Activated CD8-positive, alpha-beta memory T cell treated with anti-CD3 and anti-CD28 coated beads, Interleukin-2, amount 50 U/mL, for 4 hours (primary cell): ENCODE data around the gene MTCL1.
A peak's percentile ranks its signal among the peaks of the same experiment; 100 is the strongest.

Source experiments
- DNase-seq: peaks from one replicate; pipeline ENCODE4 v3.0.0-alpha.2; 2020

The MTCL1 gene

DNA sequence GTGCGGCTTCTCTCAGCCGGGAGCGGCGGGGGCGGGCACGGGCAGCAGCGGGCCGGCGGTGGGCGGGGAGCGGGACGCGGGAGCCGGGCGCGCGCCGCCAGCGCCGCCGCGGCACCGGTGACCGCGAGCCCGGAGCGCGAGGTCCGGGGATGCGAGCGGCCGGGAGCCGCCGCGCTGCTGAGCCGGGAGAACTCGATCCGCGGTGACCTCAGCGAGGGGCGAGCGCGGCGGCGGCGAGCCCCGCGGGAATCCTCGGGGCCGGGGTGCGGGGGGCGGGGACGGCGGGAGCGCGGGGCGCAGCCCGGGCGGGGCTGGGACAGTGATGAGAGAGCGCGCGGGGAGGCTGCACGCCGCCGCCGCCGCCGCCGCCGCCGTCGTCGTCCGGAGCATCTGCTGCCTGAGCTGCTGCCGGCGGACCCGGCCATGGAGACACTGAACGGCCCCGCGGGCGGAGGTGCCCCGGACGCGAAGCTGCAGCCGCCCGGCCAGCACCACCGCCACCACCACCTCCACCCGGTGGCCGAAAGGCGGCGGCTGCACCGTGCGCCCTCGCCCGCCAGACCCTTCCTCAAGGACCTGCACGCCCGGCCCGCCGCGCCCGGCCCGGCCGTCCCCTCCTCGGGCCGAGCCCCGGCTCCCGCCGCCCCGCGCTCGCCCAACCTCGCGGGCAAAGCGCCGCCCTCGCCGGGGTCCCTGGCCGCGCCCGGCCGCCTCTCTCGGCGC lies at the start of gene MTCL1:
MTCL1 (plus strand) TSS at position 319 of the 723 bp plus-strand sequence; CDS start at position 424, 105 bp downstream.
- DNase-seq: peak; percentile 34

DNA sequence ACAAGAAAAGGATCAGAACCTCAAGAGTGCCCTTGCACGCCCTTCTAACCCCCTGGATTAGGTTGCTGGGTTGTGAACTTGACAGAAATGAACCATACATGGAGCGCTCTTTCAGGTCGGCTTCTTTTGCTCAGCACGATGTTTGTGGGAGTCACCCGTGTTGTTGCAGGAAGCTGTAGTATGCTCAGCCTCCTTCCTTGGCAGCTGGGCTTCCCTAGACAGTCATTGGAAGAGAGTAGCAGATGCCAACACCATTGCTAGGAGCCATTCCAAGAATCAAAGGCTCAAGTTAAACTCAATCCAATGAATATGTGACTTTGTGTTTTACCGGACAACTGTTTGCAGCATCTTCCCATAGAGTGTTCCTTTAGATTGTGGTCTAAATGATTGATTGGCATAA lies 49.1 kb upstream of the MTCL1 start:
- DNase-seq: no peak

DNA sequence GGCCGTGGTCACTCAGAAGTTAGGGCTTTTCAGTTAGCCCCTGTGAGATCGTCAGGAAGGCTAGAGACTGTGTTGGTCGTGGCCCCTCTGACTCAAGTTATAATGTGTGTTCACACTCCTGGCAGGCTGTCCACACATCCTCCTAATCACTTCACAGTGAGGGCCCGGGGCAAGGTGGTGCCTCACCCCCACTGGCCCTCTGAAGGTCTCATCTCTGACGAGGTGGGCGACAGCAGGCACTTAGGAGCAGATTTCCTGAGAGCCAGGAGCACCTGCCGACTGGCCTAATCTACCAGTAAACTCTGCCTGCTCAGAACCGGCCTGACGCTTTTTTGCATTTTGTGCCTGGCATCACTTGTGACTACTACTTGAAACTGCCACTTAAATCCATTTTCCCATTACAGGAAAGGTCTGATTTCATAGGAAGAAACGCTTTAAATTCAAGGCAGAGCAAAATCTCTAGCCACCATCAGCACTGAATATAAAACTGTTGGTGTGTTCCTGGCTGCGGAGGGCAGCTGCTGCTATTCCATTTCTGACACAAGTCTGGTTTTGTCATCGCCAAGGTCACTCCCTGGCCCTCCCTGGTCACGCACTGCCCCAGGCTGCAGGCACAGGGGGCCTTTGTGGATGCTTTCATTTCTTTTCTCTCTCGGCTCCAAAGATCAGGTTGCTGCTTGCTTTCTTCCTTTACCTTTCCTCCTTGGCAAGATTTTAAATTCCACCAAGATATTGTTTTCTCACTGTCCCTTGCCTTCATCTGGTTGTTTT lies 48.1 kb upstream of the MTCL1 start:
- DNase-seq: no peak

DNA sequence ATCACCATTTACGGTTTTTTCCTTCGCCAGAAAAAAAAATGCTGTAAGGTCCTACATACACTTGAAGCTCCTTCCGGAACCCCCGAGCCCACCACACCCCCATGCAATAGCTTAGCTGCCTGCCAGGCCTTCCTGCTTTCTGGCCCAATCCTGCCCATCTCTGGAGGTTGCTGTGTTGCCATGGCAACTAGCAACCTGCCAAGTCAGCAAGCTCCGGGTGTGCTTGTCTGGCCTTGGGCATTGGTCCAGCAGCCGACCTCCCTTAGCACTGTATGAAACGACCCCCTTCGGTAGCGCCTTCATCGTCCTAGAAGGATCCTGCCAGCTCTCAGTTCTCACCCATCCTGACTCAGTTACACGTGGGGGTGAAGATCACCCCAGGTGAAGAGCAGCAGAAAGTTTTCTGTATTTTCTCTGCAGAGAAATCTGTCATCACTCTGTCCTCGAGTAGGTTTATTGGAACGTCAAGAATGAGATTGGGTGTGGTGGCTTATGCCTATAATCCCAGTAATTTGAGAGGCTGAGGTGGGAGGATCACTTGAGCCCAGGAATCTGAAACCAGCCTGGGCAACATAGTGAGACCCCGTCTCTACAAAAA lies 47.4 kb upstream of the MTCL1 start:
- no peak for DNase-seq

DNA sequence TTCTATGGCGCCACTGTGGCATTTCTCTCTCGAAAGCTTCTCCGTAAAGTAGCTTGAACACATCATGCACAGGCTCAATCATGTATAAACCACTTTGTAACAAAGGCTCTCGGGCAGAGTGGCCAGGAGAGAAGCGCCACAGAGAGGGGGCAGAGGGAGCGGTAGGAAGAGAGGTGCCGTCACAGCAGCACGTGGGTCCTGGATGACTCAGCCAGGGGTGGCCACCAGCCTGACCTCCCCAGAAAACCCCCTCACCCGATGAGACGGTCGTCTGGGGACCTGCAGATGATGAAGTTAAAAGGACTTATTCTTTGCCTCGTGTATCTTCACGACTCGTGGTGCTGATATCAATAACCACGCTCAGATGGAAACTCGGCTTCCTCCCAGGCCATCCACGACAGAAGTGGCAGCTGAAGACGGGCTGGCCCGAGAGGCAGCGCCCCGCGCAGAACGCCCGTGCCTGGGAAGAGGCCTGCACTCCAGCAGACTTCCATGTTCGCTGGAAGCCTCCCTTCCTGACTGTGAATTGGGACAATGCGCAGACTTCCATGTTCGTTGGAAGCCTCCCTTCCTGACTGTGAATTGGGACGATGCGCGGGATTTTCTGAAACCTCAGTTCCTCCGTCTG lies 46.4 kb upstream of the MTCL1 start:
- DNase-seq: no peak

DNA sequence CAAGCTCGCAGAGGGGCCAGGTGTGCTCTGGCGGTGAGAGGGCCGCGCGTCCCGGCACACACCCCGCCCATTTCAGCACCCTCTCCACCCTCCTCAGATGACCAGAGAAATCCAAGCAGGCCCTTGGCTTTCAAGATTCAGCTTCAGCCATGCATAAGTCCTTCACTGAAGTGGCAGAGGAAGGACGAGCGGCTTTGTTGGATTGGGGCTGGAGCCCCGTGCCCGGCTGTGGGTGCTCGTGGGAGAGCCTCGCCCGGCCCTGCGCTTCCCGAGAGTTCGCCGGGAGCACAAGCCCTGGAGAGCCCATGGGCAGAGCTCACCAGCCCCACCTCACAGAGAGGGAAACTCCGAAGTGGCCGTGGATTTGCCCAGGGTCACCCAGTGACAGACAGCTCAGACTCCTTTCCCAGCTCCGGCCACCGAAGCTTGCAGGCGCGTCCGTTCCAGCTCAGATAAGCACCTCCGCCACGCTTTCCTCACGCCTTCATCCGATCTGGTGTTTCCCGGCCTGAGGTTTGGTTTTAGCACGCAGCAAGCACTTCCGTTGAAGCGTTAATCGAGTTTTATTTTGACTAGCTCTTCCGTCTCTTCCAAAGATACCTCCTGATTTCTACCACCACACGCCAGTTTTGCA lies 45.6 kb upstream of the MTCL1 start:
- DNase-seq: no peak

DNA sequence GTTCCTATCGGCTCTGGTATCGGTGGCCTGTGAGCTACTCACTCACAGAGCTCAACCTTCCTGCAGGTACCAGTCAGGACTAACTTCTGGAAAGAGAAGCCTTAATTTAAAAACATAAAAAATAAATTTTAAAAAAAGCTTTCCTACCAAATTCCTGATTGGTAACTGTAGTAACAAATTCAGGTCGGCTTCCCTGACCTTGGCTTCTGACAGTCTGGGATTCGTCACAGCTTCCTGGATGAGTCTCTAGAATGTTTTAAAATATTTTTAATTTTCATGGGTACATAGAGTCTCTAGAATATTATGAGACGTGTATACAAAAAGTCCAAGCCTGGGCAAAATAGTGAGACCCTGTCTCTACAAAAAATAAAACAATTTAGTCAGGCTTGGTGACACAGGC lies 45.0 kb upstream of the MTCL1 start:
- no peak for DNase-seq

DNA sequence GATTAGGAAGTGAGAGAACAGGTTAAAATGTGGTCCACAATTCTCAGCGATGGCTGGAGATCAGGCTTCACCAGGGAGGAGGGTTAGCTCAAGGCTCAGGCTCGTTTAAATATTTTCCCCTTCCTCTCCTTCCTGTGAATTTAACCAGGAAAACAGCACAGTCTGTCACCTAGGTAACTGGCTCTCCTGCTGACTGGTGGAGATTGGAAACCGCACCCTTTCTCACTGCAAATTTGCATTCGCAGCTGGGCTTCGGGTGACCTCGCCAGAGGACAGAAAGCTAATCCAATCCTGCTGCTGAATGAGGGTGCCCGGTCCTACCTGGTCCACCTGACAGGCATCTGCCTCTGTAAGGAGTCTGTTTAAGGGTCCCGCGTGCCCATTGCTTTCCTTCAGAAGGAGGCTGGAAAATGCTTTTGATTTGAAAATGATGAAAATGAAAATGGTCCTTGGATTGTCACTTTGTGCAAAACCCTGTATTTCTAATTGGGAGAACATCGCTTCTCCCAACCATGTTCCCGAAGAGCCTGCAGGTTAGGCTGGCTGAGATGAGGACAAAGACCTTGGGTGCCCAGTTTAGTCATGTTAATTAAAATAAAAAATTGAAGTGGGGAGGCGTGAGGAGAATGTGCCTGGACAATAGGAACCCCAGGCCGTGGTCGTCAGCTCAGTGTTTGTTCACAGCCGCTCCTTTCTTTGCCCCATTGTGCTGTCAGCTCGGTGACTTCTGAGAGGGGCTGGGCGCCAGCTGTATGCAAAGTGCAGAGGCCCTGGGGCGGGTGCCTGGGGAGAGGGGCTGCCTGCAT lies 43.4 kb upstream of the MTCL1 start:
- no peak for DNase-seq

DNA sequence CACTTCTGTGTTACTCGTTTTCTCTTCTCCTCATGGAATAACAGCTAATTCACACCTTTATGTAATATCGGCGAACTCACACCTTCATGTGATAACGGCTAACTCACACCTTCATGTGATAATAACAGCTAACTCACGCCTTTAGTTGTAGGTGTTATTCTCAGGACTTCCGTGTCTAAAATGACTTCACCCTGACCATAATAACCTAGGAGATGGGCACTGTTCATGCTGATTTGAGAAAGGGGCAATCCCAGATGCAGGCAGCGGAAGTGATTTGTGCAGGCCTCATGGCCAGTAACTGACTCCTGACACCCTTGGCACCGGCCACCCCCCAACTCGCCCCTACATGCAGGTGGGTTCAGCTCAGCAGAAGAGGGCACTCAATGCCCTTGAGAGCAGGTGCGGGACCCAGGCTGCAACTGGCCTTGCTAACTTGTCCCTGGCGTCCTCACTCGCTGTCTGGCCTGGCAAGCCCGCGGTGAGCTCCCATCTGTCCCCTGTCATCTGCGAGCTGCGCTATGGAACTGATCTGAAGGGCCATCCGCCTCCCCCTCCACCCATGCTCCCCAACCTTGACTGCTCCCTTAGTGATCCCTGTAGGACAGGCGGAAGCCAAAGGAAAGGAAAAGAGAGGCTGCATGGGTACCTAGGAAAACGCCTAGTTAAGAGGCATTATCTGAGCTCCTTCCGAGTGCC lies 42.6 kb upstream of the MTCL1 start:
- DNase-seq: no peak

DNA sequence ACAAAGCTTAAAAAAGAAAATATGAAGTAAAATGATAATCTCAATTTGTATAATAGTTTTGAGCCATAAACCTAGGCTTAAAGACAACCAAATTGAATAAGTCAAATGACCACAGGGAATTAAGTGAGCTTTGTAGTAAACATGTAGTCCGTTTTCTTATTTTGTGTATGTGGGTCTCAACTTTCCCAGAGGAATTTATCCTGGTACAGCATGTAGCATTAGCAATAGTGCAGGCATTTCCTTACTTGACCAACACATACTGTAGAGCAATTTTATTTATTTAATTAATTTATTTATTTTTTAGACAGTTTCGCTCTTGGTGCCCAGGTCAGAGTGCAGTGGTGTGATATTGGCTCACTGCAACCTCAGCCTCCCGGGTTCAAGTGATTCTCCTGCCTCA lies 37.5 kb upstream of the MTCL1 start:
- DNase-seq: no peak

DNA sequence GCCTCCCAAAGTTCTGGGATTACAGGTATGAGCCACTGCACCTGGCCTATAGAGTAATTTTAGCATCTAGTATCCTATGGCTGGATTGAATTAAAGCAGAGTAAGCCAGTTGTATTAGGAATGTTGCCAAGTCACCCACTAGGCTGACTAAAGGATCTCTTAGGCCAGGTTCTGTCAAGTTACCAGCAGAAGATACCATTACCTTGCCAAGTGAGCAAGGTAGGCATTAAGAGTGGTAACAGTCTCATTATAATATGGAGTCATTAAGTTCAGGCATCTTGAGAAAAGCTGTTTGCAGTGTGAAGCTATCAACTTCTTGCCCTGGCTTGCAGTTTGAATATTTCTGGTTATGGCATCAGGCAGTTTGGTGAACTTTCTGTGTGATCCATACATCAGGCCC lies 37.0 kb upstream of the MTCL1 start:
- DNase-seq: no peak

DNA sequence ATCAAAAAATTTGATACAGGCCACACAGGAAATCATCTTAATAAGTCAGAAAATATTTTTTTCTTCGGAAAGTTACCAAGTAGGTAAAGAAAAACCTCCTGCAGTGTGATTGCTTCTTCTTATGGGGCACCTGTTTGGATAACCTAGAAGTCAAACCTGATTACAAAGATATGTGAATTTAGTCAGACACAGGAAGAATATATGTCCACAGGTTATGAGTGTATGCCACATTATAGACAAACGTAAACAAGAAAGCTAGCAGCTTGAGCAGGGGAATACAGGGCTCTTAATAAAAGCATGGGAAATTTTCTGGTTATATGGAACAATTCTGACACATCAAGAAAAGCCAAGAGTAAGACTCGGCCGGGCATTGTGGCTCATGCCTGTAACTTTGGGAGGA lies 35.8 kb upstream of the MTCL1 start:
- DNase-seq: no peak

DNA sequence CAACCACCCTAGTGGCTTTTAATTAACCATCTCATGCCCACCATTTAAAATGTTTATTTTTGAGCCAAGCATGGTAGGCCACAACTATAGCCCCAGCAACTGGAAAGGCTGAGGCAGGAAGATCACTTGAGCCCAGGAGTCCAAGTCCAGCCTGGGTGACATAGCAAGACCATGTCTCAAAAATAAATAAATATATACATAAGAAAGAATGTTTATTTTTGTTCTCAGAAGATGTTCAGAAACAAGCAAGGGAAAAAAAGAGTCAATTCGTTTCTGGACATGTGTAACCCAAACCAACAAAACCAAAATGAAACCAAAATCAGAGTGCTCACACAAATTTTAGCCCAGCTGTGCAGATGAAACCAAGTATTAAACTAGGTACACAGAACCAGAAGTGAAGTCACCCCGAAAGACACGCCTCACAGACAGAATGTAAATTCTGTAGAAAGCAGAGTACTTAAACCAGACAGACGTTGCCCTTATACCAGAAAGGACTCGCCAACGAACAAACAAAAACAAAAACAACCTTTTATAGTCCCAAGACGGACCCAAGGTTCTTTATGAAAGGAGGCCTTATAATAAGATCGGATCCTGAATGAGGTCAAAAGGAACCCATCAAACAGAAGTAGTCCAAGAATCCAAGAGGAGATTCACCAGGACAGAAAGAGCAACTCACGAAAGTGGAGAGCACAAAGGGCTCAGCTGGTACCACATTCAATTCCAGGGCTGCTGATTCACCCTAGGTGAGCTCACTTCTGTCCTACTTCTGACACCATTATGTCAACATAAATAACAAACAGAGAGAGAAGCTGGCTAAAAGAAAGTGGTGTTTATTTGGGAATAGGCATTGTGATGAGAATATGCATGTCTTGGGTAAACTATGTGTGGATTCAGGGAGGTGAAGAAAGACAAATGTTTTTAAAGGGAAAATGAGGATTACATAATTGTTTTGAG lies 31.8 kb upstream of the MTCL1 start:
- no peak for DNase-seq

DNA sequence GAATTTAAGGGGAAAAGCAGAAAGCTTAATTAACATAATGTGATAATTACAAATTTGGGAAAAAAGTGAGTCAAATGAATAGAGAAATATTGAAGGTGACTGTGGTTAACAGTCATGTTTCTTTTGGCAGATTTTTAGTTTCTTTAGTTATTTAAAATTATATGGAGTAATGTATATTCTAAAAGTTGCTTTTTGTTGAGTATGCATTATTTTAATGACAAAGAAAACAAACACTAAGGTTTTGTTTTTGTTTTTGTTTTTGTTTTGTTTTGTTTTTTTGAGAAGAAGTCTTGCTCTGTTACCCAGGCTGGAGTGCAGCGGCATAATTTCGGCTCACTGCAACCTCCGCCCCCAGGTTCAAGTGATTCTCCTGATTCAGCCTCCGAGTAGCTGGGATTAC lies 30.3 kb upstream of the MTCL1 start:
- DNase-seq: no peak

DNA sequence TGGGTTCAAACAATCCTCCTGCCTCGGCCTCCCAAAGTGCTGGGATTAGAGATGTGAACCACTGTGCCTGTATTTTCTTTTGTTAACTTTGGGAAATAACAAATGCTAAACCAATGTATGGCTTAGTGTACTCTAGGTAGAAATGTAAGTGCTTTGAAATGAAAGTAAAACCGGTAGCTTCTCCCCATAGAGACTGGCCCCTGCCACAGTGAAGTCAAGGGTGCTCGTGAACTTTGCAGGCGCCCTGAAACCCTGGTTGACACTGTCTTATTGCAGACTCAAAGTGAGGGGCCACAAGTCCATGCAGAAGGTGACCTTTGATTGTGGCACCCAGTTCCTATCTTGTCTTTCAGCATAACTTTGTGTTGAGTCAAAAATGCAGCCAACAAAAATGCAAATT lies 24.2 kb upstream of the MTCL1 start:
- no peak for DNase-seq

DNA sequence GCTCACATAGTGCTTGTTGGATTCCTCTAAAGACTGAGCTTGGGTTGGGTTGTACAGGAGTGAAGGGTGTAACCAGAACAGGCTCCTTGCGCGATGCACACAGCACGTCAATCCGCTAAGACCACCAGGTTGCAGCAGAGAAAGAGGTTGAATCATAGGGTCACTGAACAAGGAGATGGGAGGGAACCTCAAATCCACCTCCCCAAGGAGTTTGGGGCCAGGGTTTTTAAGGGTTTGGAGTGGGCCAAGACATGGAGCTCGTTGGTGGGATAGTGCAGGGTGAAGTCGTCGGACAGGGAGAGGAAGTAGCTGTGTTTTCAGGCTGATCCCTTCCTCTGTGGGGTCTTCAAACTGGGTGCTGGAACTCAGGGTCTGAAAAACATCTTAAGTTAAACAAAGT lies 20.8 kb upstream of the MTCL1 start:
- DNase-seq: no peak

DNA sequence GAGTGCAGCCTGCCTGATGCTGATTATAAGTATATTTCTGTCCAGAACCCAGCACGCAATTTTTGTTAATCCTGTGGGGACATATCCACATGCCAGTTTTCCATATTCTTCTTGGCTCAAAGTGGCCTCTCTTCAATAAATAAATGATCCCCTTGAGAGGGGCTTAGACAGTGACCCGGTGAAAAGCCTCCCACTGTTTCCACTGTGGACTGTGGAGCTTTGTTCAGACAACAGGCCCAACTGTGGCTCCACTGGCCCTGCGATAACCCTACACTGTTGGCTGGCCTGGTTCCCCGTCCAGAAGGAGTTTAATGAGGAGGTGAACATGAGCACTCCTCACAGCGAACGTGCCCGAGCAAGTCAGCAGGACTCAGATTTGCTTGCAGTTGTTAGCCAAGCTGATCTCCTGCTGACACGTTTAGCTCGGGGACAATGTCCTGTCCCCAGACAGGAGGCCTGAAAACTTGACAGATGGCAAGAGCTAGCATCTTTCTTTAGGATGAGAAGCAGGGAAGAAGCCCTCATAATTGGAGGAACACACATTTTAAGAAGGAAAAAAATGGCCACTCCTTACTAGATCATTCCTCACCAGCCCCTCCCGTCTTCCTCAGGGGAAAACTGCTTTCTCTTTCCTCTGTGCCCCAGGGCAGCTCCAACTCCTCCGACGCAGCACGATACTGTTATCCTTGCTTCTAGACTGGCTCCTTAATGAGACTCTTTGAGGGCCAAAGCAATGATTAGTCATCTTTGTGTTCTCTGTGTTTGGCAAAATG lies 20.0 kb upstream of the MTCL1 start:
- no peak for DNase-seq

DNA sequence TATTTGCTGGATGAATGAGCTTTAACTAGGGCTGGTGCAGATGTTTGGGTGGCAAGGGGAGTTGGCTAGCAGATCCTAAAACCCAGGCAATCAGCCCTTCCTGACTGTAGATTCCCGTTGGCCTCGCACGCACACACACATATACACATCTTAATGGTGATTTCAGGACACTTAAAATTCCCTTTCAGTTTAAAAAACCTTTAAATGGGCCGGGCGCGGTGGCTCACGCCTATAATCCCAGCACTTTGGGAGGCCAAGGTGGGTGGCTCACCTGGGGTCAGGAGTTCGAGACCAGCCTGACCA lies 19.5 kb upstream of the MTCL1 start:
- DNase-seq: no peak

DNA sequence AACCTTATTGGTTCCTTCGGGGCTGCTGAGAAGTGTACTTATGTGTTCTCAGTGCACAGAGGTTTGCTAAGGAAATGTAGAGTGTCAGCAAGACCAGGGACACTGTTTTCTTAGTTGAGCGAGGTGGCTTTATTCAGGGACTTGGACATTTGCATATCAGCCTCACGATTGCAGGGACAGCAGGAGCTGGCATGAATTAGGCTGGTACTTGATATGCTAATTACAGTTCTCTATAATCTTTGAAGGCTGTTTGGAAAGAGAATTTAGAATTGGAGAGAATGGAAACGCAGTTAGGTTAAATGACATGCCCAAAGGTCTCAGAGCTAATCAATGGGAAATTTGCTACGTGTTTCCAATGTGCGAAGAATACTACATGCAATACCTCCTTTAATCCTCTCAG lies 18.7 kb upstream of the MTCL1 start:
- DNase-seq: no peak

DNA sequence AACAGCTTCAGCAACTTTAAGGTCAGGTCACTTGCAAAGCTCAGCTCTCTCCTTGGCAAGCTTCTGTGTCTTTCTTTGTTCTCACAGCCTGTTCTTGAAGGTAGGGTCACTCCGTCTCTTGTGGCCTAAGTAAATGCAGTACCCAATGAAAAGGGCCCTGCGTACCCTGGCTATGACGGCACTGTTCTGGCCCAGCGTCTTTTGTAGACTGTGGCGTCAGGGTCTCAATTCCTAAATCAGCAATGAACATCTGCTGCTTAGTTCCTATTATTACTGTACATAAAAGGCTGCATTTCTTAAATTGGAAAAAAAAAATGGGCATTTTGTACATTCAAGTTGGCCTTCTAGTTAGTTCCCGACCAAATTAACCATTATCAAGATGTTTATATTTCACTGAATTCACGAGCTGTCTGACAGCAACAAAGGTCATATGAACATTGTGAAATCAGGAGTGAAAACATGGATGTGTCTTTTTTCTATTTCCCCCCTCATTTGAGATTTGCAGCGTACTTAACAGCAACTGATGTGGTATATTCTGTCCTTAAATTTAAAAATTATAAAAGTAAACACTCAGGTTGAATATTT lies 17.0 kb upstream of the MTCL1 start:
- DNase-seq: no peak
